T-helper 22 cell (primary cell): ENCODE data around the gene C1QTNF5.

Experiments
- DNase-seq: peaks from one replicate; pipeline ENCODE4 v3.0.0-alpha.2; 2020; ENCODE audit warnings: low read depth

C1QTNF5 gene

GRCh38 chr11:119295178-119295577 lies 45.5 kb downstream of the C1QTNF5 start:
- no peak for DNase-seq

- no peak for DNase-seq
These were observed 47.2 kb downstream of the C1QTNF5 start for GRCh38 chr11:119293461-119293860.

DNA sequence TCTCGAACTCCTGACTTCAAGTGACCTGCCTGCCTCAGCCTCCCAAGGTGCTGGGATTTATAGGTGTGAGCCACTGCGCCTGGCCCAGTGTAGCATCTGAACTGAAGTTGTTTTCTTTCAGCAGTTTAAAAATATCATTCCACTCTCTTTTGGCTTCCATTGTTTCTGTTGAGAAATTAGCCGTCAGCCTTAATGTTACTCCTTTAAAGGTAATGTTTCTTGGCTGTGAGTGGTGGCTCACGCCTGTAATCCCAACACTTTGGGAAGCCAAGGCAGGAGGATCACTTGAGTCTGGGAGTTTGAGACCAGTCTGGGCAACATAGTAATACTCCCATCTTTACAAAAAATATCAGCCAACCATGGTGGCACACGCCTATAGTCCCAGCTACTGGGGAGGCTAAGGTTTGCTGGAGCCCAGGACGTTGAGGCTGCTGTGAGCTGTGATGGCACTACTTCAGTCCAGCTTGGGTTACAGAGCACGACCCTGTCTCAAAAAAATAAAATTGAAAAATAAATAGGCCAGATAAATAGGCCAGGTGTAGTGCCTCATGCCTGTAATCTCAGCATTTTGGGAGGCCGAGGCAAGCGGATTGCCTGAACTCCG lies 49.7 kb downstream of the C1QTNF5 start:
- DNase-seq, result no peak
